ENCODE measurements around the gene LBX2.

The LBX2 gene

GRCh38 chr2:74448771-74449170 lies 50.6 kb downstream of the LBX2 start:
- TF ChIP-seq, protein P1, sequence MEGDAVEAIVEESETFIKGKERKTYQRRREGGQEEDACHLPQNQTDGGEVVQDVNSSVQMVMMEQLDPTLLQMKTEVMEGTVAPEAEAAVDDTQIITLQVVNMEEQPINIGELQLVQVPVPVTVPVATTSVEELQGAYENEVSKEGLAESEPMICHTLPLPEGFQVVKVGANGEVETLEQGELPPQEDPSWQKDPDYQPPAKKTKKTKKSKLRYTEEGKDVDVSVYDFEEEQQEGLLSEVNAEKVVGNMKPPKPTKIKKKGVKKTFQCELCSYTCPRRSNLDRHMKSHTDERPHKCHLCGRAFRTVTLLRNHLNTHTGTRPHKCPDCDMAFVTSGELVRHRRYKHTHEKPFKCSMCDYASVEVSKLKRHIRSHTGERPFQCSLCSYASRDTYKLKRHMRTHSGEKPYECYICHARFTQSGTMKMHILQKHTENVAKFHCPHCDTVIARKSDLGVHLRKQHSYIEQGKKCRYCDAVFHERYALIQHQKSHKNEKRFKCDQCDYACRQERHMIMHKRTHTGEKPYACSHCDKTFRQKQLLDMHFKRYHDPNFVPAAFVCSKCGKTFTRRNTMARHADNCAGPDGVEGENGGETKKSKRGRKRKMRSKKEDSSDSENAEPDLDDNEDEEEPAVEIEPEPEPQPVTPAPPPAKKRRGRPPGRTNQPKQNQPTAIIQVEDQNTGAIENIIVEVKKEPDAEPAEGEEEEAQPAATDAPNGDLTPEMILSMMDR (IDR thresholded peaks at IDR 0.05; ENCODE audit: low read depth, low read length) = no peak
- no peak overlapping the region for H3K4me3 ChIP-seq (ENCODE audit: low read depth, low read length)
